SK-N-SH treated with all-trans-retinoic acid at 6 μM for 48 hours (cell line): ENCODE measurements around the gene CFAP210.

Experiments used
- ATAC-seq: fragments of 200-7000 bp; cut with Tn5 transposase; 3 replicates; pipeline ENCODE4 v1.9.1; 2020; ENCODE audit warnings: mild to moderate bottlenecking, moderate library complexity
- ARNTL ChIP-seq: fragments of 450-650 bp; formaldehyde crosslinking; IDR thresholded peaks from 2 replicates; pipeline ENCODE4 v1.5.0; 2020; ENCODE audit warnings: low read depth, mild to moderate bottlenecking, moderate library complexity, borderline replicate concordance
- BACH2 ChIP-seq: fragments of 250-450 bp; sonication (Bioruptor Pico); IDR thresholded peaks from 2 replicates; pipeline ENCODE4 v1.9.0; 2021; ENCODE audit warnings: mild to moderate bottlenecking, borderline replicate concordance
- CSDC2 ChIP-seq: fragments of 250-450 bp; sonication (Bioruptor Pico); IDR thresholded peaks from 2 replicates; pipeline ENCODE4 v1.5.0; 2020; ENCODE audit warnings: mild to moderate bottlenecking, moderate library complexity
- ESRRG ChIP-seq: fragments of 250-450 bp; sonication (Bioruptor Pico); IDR thresholded peaks from 2 replicates; pipeline ENCODE4 v1.6.1; 2021; ENCODE audit warnings: mild to moderate bottlenecking
- GLIS3 ChIP-seq: fragments of 250-450 bp; sonication (Bioruptor Pico); IDR thresholded peaks from 2 replicates; pipeline ENCODE4 v1.5.0; 2020; ENCODE audit warnings: mild to moderate bottlenecking, moderate library complexity
- ISL1 ChIP-seq: fragments of 250-450 bp; sonication (Bioruptor Pico); IDR thresholded peaks from 2 replicates; pipeline ENCODE4 v2.1.2; 2022; ENCODE audit warnings: mild to moderate bottlenecking, moderate library complexity
- OSR1 ChIP-seq: fragments of 250-450 bp; sonication (Bioruptor Pico); IDR thresholded peaks from 2 replicates; pipeline ENCODE4 v1.8.0; 2022; ENCODE audit warnings: moderate library complexity, mild to moderate bottlenecking, inconsistent platforms
- PPARA ChIP-seq: fragments of 250-450 bp; sonication (Bioruptor Pico); IDR thresholded peaks from 2 replicates; pipeline ENCODE4 v1.5.0; 2020; ENCODE audit warnings: mild to moderate bottlenecking, borderline replicate concordance
- RARB ChIP-seq: fragments of 250-450 bp; sonication (Bioruptor Pico); IDR thresholded peaks from 2 replicates; pipeline ENCODE4 v1.8.0; 2021; ENCODE audit warnings: mild to moderate bottlenecking, moderate library complexity
- SNAI2 ChIP-seq: fragments of 250-450 bp; sonication (Bioruptor Pico); IDR thresholded peaks from 2 replicates; pipeline ENCODE4 v1.5.0; 2020; ENCODE audit warnings: mild to moderate bottlenecking, moderate library complexity
- TCF4 ChIP-seq: fragments of 250-450 bp; sonication (Bioruptor Pico); IDR thresholded peaks from 2 replicates; pipeline ENCODE4 v1.8.0; 2021; ENCODE audit warnings: mild to moderate bottlenecking, moderate library complexity, borderline replicate concordance
- TOX ChIP-seq: fragments of 250-450 bp; sonication (Bioruptor Pico); IDR thresholded peaks from 2 replicates; pipeline ENCODE4 v1.8.0; 2021; ENCODE audit warnings: mild to moderate bottlenecking, moderate library complexity, borderline replicate concordance
- ZNF70 ChIP-seq: fragments of 450-650 bp; formaldehyde crosslinking; IDR thresholded peaks from 2 replicates; pipeline ENCODE4 v1.5.0; 2020; ENCODE audit warnings: mild to moderate bottlenecking, moderate library complexity
- ZNF8 ChIP-seq: fragments of 450-650 bp; formaldehyde crosslinking; IDR thresholded peaks from 2 replicates; pipeline ENCODE4 v1.5.0; 2020; ENCODE audit warnings: mild to moderate bottlenecking, moderate library complexity
- TF ChIP-seq, protein P1 (sequence below): fragments of 250-450 bp; sonication (Bioruptor Pico); IDR thresholded peaks from 2 replicates; pipeline ENCODE4 v1.8.0; 2021; ENCODE audit warnings: low read depth, mild to moderate bottlenecking, moderate library complexity, borderline replicate concordance
- TF ChIP-seq, protein P2 (sequence below): fragments of 250-450 bp; sonication (Bioruptor Pico); IDR thresholded peaks from 2 replicates; pipeline ENCODE4 v1.5.0; 2020; ENCODE audit warnings: mild to moderate bottlenecking, moderate library complexity
- TF ChIP-seq, protein P3 (sequence below): fragments of 250-450 bp; sonication (Bioruptor Pico); IDR thresholded peaks from 2 replicates; pipeline ENCODE4 v1.5.1; 2021; ENCODE audit warnings: mild to moderate bottlenecking, moderate library complexity
- TF ChIP-seq, protein P4 (sequence below): fragments of 250-450 bp; sonication (Bioruptor Pico); IDR thresholded peaks from 2 replicates; pipeline ENCODE4 v1.5.1; 2020; ENCODE audit warnings: low read depth, mild to moderate bottlenecking, moderate library complexity
- TF ChIP-seq, protein P5 (sequence below): fragments of 250-450 bp; sonication (Bioruptor Pico); IDR thresholded peaks from 2 replicates; pipeline ENCODE4 v1.8.0; 2020; ENCODE audit warnings: mild to moderate bottlenecking, moderate library complexity, borderline replicate concordance

The CFAP210 gene

DNA sequence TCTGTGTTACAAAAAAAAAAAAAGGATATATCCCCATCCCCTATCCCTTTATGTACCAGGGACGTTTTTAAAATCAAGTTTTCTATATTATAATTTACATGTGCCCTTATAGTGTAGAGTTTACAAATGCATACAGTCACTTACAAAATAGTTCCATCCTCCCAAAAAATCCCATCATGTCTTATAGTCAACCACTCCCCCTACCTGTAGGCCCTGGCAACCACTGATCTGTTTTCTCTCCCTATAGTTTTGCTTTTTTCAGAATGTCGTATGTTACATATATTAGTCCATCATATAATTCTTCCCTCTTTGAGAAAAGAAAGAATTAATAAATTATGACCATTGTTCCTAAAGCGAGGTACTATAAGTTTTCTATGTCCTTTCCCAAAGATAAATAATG, 17.8 kb downstream of the CFAP210 start:
- no peak for ATAC-seq
- TF ChIP-seq RARB (no peak), PPARA (CRISPR knock-in tag) (no peak), ISL1 (CRISPR knock-in tag) (no peak), ESRRG (CRISPR knock-in tag) (no peak), GLIS3 (CRISPR knock-in tag) (no peak), ARNTL (CRISPR knock-in tag) (no peak), SNAI2 (CRISPR knock-in tag) (no peak)
- TF ChIP-seq, protein P1, sequence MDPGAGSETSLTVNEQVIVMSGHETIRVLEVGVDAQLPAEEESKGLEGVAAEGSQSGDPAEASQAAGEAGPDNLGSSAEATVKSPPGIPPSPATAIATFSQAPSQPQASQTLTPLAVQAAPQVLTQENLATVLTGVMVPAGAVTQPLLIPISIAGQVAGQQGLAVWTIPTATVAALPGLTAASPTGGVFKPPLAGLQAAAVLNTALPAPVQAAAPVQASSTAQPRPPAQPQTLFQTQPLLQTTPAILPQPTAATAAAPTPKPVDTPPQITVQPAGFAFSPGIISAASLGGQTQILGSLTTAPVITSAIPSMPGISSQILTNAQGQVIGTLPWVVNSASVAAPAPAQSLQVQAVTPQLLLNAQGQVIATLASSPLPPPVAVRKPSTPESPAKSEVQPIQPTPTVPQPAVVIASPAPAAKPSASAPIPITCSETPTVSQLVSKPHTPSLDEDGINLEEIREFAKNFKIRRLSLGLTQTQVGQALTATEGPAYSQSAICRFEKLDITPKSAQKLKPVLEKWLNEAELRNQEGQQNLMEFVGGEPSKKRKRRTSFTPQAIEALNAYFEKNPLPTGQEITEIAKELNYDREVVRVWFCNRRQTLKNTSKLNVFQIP (CRISPR knock-in tag), result no peak
- TF ChIP-seq, protein P2, sequence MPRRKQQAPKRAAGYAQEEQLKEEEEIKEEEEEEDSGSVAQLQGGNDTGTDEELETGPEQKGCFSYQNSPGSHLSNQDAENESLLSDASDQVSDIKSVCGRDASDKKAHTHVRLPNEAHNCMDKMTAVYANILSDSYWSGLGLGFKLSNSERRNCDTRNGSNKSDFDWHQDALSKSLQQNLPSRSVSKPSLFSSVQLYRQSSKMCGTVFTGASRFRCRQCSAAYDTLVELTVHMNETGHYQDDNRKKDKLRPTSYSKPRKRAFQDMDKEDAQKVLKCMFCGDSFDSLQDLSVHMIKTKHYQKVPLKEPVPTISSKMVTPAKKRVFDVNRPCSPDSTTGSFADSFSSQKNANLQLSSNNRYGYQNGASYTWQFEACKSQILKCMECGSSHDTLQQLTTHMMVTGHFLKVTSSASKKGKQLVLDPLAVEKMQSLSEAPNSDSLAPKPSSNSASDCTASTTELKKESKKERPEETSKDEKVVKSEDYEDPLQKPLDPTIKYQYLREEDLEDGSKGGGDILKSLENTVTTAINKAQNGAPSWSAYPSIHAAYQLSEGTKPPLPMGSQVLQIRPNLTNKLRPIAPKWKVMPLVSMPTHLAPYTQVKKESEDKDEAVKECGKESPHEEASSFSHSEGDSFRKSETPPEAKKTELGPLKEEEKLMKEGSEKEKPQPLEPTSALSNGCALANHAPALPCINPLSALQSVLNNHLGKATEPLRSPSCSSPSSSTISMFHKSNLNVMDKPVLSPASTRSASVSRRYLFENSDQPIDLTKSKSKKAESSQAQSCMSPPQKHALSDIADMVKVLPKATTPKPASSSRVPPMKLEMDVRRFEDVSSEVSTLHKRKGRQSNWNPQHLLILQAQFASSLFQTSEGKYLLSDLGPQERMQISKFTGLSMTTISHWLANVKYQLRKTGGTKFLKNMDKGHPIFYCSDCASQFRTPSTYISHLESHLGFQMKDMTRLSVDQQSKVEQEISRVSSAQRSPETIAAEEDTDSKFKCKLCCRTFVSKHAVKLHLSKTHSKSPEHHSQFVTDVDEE, result no peak
- TF ChIP-seq, all 23 proteins: peak for 0

DNA sequence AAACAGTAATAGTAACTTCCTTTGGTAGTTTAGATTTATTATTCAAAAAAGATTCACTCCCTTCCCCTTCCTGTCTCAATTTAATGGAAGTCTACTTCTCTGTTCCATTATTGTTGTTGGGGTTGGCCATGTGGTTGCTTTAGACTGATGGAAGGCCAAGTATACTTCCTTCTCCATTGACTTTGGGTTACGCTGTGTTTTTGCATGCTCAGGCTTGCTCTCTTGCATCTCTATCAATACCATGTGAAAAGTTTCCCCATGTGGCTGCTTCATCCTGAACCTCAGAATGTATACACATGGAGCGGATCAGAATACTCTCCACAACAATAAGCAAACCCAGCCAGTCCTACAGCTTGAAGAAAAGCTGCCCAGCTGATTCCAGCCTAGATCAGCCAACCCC, 20.3 kb downstream of the CFAP210 start:
- TF ChIP-seq, protein P3, sequence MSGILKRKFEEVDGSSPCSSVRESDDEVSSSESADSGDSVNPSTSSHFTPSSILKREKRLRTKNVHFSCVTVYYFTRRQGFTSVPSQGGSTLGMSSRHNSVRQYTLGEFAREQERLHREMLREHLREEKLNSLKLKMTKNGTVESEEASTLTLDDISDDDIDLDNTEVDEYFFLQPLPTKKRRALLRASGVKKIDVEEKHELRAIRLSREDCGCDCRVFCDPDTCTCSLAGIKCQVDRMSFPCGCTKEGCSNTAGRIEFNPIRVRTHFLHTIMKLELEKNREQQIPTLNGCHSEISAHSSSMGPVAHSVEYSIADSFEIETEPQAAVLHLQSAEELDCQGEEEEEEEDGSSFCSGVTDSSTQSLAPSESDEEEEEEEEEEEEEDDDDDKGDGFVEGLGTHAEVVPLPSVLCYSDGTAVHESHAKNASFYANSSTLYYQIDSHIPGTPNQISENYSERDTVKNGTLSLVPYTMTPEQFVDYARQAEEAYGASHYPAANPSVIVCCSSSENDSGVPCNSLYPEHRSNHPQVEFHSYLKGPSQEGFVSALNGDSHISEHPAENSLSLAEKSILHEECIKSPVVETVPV (CRISPR knock-in tag), result no peak
- TF ChIP-seq, protein P1 (CRISPR knock-in tag), result no peak
- TF ChIP-seq ISL1 (CRISPR knock-in tag) (no peak), TOX (CRISPR knock-in tag) (no peak), ZNF8 (CRISPR knock-in tag) (no peak), GLIS3 (CRISPR knock-in tag) (no peak), ARNTL (CRISPR knock-in tag) (no peak), OSR1 (CRISPR knock-in tag) (no peak), RARB (no peak), TCF4 (no peak), SNAI2 (CRISPR knock-in tag) (no peak), BACH2 (CRISPR knock-in tag) (no peak), CSDC2 (no peak)
- TF ChIP-seq, protein P2, result no peak
- TF ChIP-seq, all 23 proteins: peak for 0
- ATAC-seq, result no peak

DNA sequence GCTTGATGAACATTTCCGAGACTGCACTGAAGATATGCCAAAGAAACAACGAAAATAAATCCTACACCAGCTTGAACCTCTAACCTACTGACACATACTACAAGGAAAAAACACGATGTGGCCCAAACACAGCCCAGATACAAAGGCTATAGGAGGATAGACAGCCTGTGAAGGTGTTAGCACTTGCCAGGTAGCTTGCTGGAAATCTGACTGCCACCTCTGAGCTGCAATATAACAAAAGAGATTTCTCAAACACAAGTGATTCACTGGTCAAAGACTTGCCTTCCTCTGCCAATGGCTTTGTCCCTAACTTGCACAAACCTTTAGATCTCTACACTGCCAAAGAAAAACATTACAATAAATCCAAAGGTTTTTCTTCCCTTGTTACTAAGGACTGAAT, 21.1 kb downstream of the CFAP210 start:
- no peak for ATAC-seq
- no peak for TF ChIP-seq ZNF70 (CRISPR knock-in tag)
- TF ChIP-seq, protein P4, sequence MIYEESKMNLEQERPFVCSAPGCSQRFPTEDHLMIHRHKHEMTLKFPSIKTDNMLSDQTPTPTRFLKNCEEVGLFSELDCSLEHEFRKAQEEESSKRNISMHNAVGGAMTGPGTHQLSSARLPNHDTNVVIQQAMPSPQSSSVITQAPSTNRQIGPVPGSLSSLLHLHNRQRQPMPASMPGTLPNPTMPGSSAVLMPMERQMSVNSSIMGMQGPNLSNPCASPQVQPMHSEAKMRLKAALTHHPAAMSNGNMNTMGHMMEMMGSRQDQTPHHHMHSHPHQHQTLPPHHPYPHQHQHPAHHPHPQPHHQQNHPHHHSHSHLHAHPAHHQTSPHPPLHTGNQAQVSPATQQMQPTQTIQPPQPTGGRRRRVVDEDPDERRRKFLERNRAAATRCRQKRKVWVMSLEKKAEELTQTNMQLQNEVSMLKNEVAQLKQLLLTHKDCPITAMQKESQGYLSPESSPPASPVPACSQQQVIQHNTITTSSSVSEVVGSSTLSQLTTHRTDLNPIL, result no peak
- TF ChIP-seq, protein P1 (CRISPR knock-in tag), result no peak
- TF ChIP-seq, protein P3 (CRISPR knock-in tag), result no peak
- no peak for TF ChIP-seq TCF4
- TF ChIP-seq OSR1 (CRISPR knock-in tag), result no peak
- TF ChIP-seq PPARA (CRISPR knock-in tag), result no peak
- TF ChIP-seq, protein P5, sequence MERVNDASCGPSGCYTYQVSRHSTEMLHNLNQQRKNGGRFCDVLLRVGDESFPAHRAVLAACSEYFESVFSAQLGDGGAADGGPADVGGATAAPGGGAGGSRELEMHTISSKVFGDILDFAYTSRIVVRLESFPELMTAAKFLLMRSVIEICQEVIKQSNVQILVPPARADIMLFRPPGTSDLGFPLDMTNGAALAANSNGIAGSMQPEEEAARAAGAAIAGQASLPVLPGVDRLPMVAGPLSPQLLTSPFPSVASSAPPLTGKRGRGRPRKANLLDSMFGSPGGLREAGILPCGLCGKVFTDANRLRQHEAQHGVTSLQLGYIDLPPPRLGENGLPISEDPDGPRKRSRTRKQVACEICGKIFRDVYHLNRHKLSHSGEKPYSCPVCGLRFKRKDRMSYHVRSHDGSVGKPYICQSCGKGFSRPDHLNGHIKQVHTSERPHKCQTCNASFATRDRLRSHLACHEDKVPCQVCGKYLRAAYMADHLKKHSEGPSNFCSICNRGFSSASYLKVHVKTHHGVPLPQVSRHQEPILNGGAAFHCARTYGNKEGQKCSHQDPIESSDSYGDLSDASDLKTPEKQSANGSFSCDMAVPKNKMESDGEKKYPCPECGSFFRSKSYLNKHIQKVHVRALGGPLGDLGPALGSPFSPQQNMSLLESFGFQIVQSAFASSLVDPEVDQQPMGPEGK (CRISPR knock-in tag), result no peak
- TF ChIP-seq ISL1 (CRISPR knock-in tag), result no peak
